Jurkat, Clone E6-1 (cell line): Measurements from ENCODE around the gene SND1.
"Not testable (repeated sequence)": the region's sequence is repeated elsewhere in the genome, so short reads cannot be mapped to it uniquely, and the experiment has no call there.

Source experiments
- DNase-seq: peaks from one replicate; pipeline ENCODE4 v3.0.0-alpha.2; 2011; ENCODE audit warnings: low read depth, low spot score
- H3K4me3 ChIP-seq: 2 replicates; pipeline ENCODE4 v1.5.1; 2011; ENCODE audit warnings: mild to moderate bottlenecking, low read length, control low read depth, moderate library complexity

SND1 gene

GRCh38 chr7:127953423-127954356, 301.7 kb downstream of the SND1 start:
- no peak overlapping the region for H3K4me3 ChIP-seq
- DNase-seq, result no peak

GRCh38 chr7:127954357-127954748, 302.4 kb downstream of the SND1 start:
- DNase-seq, result no peak
- H3K4me3 ChIP-seq, result no peak overlapping the region

- no peak for DNase-seq
- H3K4me3 ChIP-seq, result no peak overlapping the region
Observed at GRCh38 chr7:127955051-127955531, 303.1 kb downstream of the SND1 start.

- DNase-seq, result no peak
- no peak overlapping the region for H3K4me3 ChIP-seq
Observed at GRCh38 chr7:127957886-127958285, 305.9 kb downstream of the SND1 start.

GRCh38 chr7:127959770-127960169, 307.8 kb downstream of the SND1 start:
- H3K4me3 ChIP-seq, result no peak overlapping the region
- DNase-seq, result no peak

- DNase-seq, result no peak
- no peak overlapping the region for H3K4me3 ChIP-seq
Observed at GRCh38 chr7:127961786-127962453, 309.9 kb downstream of the SND1 start.

GRCh38 chr7:127962589-127963361, 310.8 kb downstream of the SND1 start:
- no peak for DNase-seq
- H3K4me3 ChIP-seq, result no peak overlapping the region

- H3K4me3 ChIP-seq, DNase-seq: not testable (repeated sequence)
Observed at GRCh38 chr7:127963850-127964249, 311.9 kb downstream of the SND1 start.

- no peak for DNase-seq
- no peak overlapping the region for H3K4me3 ChIP-seq
Observed at GRCh38 chr7:127967281-127967680, 315.3 kb downstream of the SND1 start.

- no peak for DNase-seq
Observed at GRCh38 chr7:127968547-127968946, 316.6 kb downstream of the SND1 start.

GRCh38 chr7:127973832-127974231, 321.8 kb downstream of the SND1 start:
- no peak for DNase-seq
- no peak overlapping the region for H3K4me3 ChIP-seq

More at GRCh38 chr7:127968547-127968946, 316.6 kb downstream of the SND1 start:
- H3K4me3 ChIP-seq, result no peak overlapping the region

GRCh38 chr7:127974446-127975035, 322.5 kb downstream of the SND1 start:
- no peak for DNase-seq
- H3K4me3 ChIP-seq, result no peak overlapping the region

- no peak overlapping the region for H3K4me3 ChIP-seq
- no peak for DNase-seq
Observed at GRCh38 chr7:127976056-127976737, 324.2 kb downstream of the SND1 start.

GRCh38 chr7:127976738-127977120, 324.7 kb downstream of the SND1 start:
- H3K4me3 ChIP-seq, result no peak overlapping the region
- DNase-seq, result no peak

- no peak for DNase-seq
- H3K4me3 ChIP-seq, result no peak overlapping the region
Observed at GRCh38 chr7:127978421-127978820, 326.4 kb downstream of the SND1 start.

GRCh38 chr7:127979113-127979727, 327.2 kb downstream of the SND1 start:
- DNase-seq, result no peak
- no peak overlapping the region for H3K4me3 ChIP-seq

- H3K4me3 ChIP-seq, result no peak overlapping the region
- DNase-seq, result no peak
Observed at GRCh38 chr7:127979728-127980126, 327.7 kb downstream of the SND1 start.

- no peak overlapping the region for H3K4me3 ChIP-seq
- DNase-seq, result no peak
Observed at GRCh38 chr7:127980901-127981300, 328.9 kb downstream of the SND1 start.
